HEK293 (cell line): Measurements from ENCODE around the gene GGT5.

Source experiments
- CTCF ChIA-PET: fragments of 350-600 bp; formaldehyde crosslinking; extraction: SDS; loops from one replicate; lab custom pipeline; 2021; ENCODE audit warnings: antibody characterized with exemption; lab: Yijun Ruan, JAX
- POLR2A ChIA-PET: fragments of 300-600 bp; formaldehyde crosslinking; extraction: SDS; loops from one replicate; lab custom pipeline; 2020; ENCODE audit warnings: antibody characterized with exemption, inconsistent platforms; lab: Yijun Ruan, JAX
- H3K27ac ChIP-seq: fragments of 200-500 bp; sonication (Bioruptor generic); 2 replicates; pipeline ENCODE4 v1.5.1; 2014; ENCODE audit warnings: low read depth, low read length, control low read depth, inconsistent platforms; ENCODE audit errors: extremely low read depth
- H3K36me3 ChIP-seq, 2 experiments: fragments of 200-500 bp in 1 of 2; sonication (Bioruptor generic) in 1 of 2; 1 replicate in 1 of 2; 2 replicates in 1 of 2; pipeline ENCODE4 v1.5.1; 2014 to 2017; ENCODE audit warnings: inconsistent platforms in 2 of 2, low read length in 2 of 2; ENCODE audit not compliant: control insufficient read depth in 2 of 2, insufficient read depth in 1 of 2
- H3K4me1 ChIP-seq: fragments of 200-500 bp; sonication (Bioruptor generic); 2 replicates; pipeline ENCODE4 v1.5.1; 2014; ENCODE audit warnings: mild to moderate bottlenecking, low read length, inconsistent platforms; ENCODE audit not compliant: control insufficient read depth, insufficient read depth
- H3K4me3 ChIP-seq: 2 replicates; pipeline ENCODE4 v1.5.1; 2011; ENCODE audit warnings: low read depth, mild to moderate bottlenecking, control low read depth, low read length, moderate library complexity
- H3K9me3 ChIP-seq: fragments of 200-500 bp; sonication (Bioruptor generic); 2 replicates; pipeline ENCODE4 v1.5.1; 2014; ENCODE audit warnings: low read depth, low read length, inconsistent platforms; ENCODE audit not compliant: control insufficient read depth, insufficient read depth
- BCL11A ChIP-seq: fragments of 450-650 bp; formaldehyde crosslinking; IDR thresholded peaks from 2 replicates; pipeline ENCODE4 v1.5.1; 2016; ENCODE audit warnings: low read depth, missing biosample characterization, missing genetic modification characterization
- EGR2 ChIP-seq: fragments of 450-650 bp; formaldehyde crosslinking; IDR thresholded peaks from 2 replicates; pipeline ENCODE4 v1.5.1; 2016; ENCODE audit warnings: low read depth, missing biosample characterization, missing genetic modification characterization
- GLI2 ChIP-seq: fragments of 450-650 bp; formaldehyde crosslinking; IDR thresholded peaks from 2 replicates; pipeline ENCODE4; 2017; ENCODE audit warnings: missing biosample characterization, missing genetic modification characterization, low read depth, borderline replicate concordance
- GLIS1 ChIP-seq: fragments of 450-650 bp; formaldehyde crosslinking; IDR thresholded peaks from 2 replicates; pipeline ENCODE4 v1.5.1; 2016; ENCODE audit warnings: missing biosample characterization, missing genetic modification characterization
- KLF1 ChIP-seq: fragments of 450-650 bp; formaldehyde crosslinking; IDR thresholded peaks from 2 replicates; pipeline ENCODE4 v1.5.1; 2016; ENCODE audit warnings: missing biosample characterization, missing genetic modification characterization
- KLF16 ChIP-seq: fragments of 450-650 bp; formaldehyde crosslinking; IDR thresholded peaks from 2 replicates; pipeline ENCODE4 v1.5.1; 2017; ENCODE audit warnings: missing biosample characterization, missing genetic modification characterization
- SP2 ChIP-seq: fragments of 450-650 bp; formaldehyde crosslinking; IDR thresholded peaks from 2 replicates; pipeline ENCODE4 v1.5.1; 2016; ENCODE audit warnings: missing biosample characterization, missing genetic modification characterization
- ZBTB21 ChIP-seq: fragments of 450-650 bp; formaldehyde crosslinking; IDR thresholded peaks from 2 replicates; pipeline ENCODE4 v1.5.1; 2017; ENCODE audit warnings: missing biosample characterization, missing genetic modification characterization
- ZFHX2 ChIP-seq: fragments of 450-650 bp; formaldehyde crosslinking; conservative IDR thresholded peaks from 2 replicates; pipeline ENCODE4 v1.5.1; 2016; ENCODE audit warnings: missing biosample characterization, missing genetic modification characterization
- ZNF121 ChIP-seq: fragments of 450-650 bp; formaldehyde crosslinking; IDR thresholded peaks from 2 replicates; pipeline ENCODE4 v1.5.1; 2016; ENCODE audit warnings: missing biosample characterization, missing genetic modification characterization
- ZNF248 ChIP-seq: fragments of 450-650 bp; formaldehyde crosslinking; IDR thresholded peaks from 2 replicates; pipeline ENCODE4 v1.5.1; 2017; ENCODE audit warnings: missing biosample characterization, missing genetic modification characterization
- ZNF302 ChIP-seq: fragments of 450-650 bp; formaldehyde crosslinking; IDR thresholded peaks from 2 replicates; pipeline ENCODE4 v1.5.1; 2016; ENCODE audit warnings: missing biosample characterization, missing genetic modification characterization, low read depth
- ZNF324 ChIP-seq: fragments of 450-650 bp; formaldehyde crosslinking; IDR thresholded peaks from 2 replicates; pipeline ENCODE4 v1.5.1; 2016; ENCODE audit warnings: missing biosample characterization, missing genetic modification characterization
- ZNF37A ChIP-seq: fragments of 450-650 bp; IDR thresholded peaks from 2 replicates; pipeline ENCODE4 v1.5.1; 2018; ENCODE audit warnings: missing biosample characterization, missing genetic modification characterization
- ZNF580 ChIP-seq: fragments of 450-650 bp; formaldehyde crosslinking; IDR thresholded peaks from 2 replicates; pipeline ENCODE4 v1.5.1; 2016; ENCODE audit warnings: missing biosample characterization, missing genetic modification characterization
- ZNF610 ChIP-seq: fragments of 450-650 bp; formaldehyde crosslinking; IDR thresholded peaks from 2 replicates; pipeline ENCODE4 v1.5.1; 2016; ENCODE audit warnings: missing biosample characterization, missing genetic modification characterization, borderline replicate concordance
- ZNF621 ChIP-seq: fragments of 450-650 bp; formaldehyde crosslinking; IDR thresholded peaks from 2 replicates; pipeline ENCODE4 v1.5.1; 2017; ENCODE audit warnings: missing biosample characterization, missing genetic modification characterization
- ZNF785 ChIP-seq: fragments of 450-650 bp; formaldehyde crosslinking; IDR thresholded peaks from 2 replicates; pipeline ENCODE4 v1.5.1; 2016; ENCODE audit warnings: missing biosample characterization, missing genetic modification characterization
- ZNF837 ChIP-seq: fragments of 450-650 bp; formaldehyde crosslinking; IDR thresholded peaks from 2 replicates; pipeline ENCODE4 v1.5.1; 2016; ENCODE audit warnings: missing biosample characterization, missing genetic modification characterization
- TF ChIP-seq, protein P1 (sequence below): fragments of 450-650 bp; formaldehyde crosslinking; IDR thresholded peaks from 2 replicates; pipeline ENCODE4 v1.5.1; 2016; ENCODE audit warnings: missing biosample characterization, missing genetic modification characterization
- TF ChIP-seq, protein P2 (sequence below): fragments of 450-650 bp; IDR thresholded peaks from 2 replicates; pipeline ENCODE4 v1.5.1; 2018; ENCODE audit warnings: missing biosample characterization, mild to moderate bottlenecking, missing genetic modification characterization
- TF ChIP-seq, protein P3 (sequence below): fragments of 450-650 bp; formaldehyde crosslinking; IDR thresholded peaks from 2 replicates; pipeline ENCODE4 v1.5.1; 2016; ENCODE audit warnings: missing biosample characterization, missing genetic modification characterization, low read depth
- TF ChIP-seq, protein P4 (sequence below): fragments of 450-650 bp; formaldehyde crosslinking; IDR thresholded peaks from 2 replicates; pipeline ENCODE4 v1.5.1; 2016; ENCODE audit warnings: missing biosample characterization, missing genetic modification characterization

GGT5 gene

GRCh38 chr22:24231706-24232105 is 13.2 kb downstream of the GGT5 start:
- Histone ChIP-seq H3K27ac (no peak overlapping the region), H3K4me1 (no peaks in the 10 kb centered on the region), H3K36me3 (no peaks in the 10 kb centered on the region), H3K9me3 (no peaks in the 10 kb centered on the region), H3K4me3 (no peak overlapping the region)
- no peak for TF ChIP-seq ZNF837 (tag by site-specific recombination)
- no peak for TF ChIP-seq ZNF37A (tag by site-specific recombination)
- TF ChIP-seq, protein P1, sequence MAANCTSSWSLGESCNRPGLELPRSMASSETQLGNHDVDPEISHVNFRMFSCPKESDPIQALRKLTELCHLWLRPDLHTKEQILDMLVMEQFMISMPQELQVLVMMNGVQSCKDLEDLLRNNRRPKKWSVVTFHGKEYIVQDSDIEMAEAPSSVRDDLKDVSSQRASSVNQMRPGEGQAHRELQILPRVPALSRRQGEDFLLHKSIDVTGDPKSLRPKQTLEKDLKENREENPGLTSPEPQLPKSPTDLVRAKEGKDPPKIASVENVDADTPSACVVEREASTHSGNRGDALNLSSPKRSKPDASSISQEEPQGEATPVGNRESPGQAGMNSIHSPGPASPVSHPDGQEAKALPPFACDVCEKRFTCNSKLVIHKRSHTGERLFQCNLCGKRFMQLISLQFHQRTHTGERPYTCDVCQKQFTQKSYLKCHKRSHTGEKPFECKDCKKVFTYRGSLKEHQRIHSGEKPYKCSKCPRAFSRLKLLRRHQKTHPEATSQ (tag by site-specific recombination): no peak
- TF ChIP-seq ZNF610 (tag by site-specific recombination): no peak
- TF ChIP-seq SP2 (tag by site-specific recombination): no peak
- no peak for TF ChIP-seq ZNF324 (tag by site-specific recombination)
- TF ChIP-seq ZNF121: no peak
- TF ChIP-seq ZNF621 (tag by site-specific recombination): no peak
- TF ChIP-seq GLI2 (tag by site-specific recombination): no peak
- no peak for TF ChIP-seq ZNF302
- TF ChIP-seq GLIS1 (tag by site-specific recombination): no peak
- TF ChIP-seq ZNF248 (tag by site-specific recombination): no peak
- ChIA-PET CTCF (interaction anchor here (0.7 to 1.6 kb wide), 7 partner anchors 9 to 402 kb away, joined by 3 to 6 read pairs (median 4); partner anchors contain the start of gene GGT5), POLR2A (interaction anchor here (0.5 to 0.6 kb wide), 2 partner anchors 180 to 1067 kb away, joined by 3 to 5 read pairs; no protein-coding TSS in a partner anchor)

DNA sequence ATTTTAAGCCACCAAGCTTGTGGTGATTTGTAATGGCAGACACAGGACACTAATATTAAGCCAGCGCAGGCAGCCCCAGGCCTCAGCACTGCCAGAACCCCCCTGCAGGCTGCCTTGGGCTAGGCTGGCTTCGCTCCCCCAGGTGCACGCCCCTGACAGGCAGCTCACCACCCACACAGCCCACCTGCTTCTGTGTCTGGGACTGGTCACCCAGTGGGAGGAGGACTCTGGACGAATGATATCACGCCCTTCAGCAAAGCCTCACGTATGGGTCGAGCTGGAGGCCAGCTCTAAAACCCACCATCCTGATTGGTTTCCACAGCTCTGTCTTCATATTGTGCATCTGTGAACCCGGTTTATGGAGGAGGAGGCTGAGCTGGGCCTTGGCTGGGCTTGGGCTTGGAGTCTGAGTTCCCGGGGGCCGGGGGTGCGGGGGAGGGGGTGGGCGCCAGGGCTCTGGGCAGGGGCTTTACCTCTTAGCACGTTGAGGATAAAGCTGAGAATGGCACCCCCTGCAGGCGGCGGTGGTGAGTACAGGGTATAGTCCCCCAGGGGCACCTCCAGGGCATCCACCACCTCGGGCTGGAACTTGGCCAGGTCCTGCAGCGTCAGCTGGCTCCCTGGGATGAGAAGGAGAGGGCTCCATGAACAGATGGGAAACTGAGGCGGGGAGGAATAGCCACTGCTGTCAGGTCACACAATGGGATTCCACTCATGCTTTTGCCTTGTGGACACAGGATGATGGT is 13.8 kb downstream of the GGT5 start:
- POLR2A ChIA-PET: no interaction called here
- no peak overlapping the region for H3K4me3 ChIP-seq
- H3K27ac ChIP-seq: no peak overlapping the region
- CTCF ChIA-PET: interaction anchor here (0.5 to 1.7 kb wide), 9 partner anchors 9 to 460 kb away, joined by 3 to 9 read pairs (median 4); partner anchors contain the start of gene GGT5
- no peaks in the 10 kb centered on the region for H3K36me3 ChIP-seq
- no peaks in the 10 kb centered on the region for H3K4me1 ChIP-seq
- H3K9me3 ChIP-seq: no peaks in the 10 kb centered on the region
- peak; percentile 57 for TF ChIP-seq ZFHX2 (tag by site-specific recombination)
- TF ChIP-seq EGR2: peak; percentile 67
- TF ChIP-seq, protein P2, sequence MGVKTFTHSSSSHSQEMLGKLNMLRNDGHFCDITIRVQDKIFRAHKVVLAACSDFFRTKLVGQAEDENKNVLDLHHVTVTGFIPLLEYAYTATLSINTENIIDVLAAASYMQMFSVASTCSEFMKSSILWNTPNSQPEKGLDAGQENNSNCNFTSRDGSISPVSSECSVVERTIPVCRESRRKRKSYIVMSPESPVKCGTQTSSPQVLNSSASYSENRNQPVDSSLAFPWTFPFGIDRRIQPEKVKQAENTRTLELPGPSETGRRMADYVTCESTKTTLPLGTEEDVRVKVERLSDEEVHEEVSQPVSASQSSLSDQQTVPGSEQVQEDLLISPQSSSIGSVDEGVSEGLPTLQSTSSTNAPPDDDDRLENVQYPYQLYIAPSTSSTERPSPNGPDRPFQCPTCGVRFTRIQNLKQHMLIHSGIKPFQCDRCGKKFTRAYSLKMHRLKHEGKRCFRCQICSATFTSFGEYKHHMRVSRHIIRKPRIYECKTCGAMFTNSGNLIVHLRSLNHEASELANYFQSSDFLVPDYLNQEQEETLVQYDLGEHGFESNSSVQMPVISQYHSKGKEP: no peak

DNA sequence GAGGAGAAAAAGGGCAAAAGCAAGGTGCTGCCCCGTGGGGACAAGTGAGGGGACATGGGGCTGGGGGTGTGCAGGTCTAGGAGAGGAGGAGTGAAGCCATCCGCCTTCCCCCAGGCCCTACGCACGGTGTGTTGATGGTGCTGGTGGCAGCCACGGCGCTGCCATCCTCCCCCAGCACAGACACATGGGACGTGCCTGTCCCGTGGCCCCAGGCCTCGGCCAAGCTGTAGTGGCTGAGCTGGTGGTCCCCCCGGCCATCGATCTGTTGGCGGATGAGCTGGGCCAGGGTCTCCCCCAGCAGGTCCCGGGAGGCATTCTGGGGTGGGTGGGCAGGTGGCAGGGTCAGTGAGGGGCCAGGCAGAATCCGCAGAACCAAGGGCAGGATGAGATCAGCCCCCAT is 18.9 kb downstream of the GGT5 start:
- no peaks in the 10 kb centered on the region for H3K36me3 ChIP-seq
- H3K27ac ChIP-seq: no peak overlapping the region
- no peaks in the 10 kb centered on the region for H3K9me3 ChIP-seq
- no peaks in the 10 kb centered on the region for H3K4me1 ChIP-seq
- no peak overlapping the region for H3K4me3 ChIP-seq
- CTCF ChIA-PET: interaction anchor here (1.2 kb wide), 1 partner anchor 17 kb away, joined by 3 read pairs; no protein-coding TSS in a partner anchor
- POLR2A ChIA-PET: no interaction called here
- TF ChIP-seq ZNF785 (no peak), ZNF580 (tag by site-specific recombination) (no peak), BCL11A (tag by site-specific recombination) (no peak), ZNF324 (tag by site-specific recombination) (no peak), KLF1 (no peak), ZBTB21 (tag by site-specific recombination) (no peak), KLF16 (tag by site-specific recombination) (no peak)
- TF ChIP-seq, protein P3, sequence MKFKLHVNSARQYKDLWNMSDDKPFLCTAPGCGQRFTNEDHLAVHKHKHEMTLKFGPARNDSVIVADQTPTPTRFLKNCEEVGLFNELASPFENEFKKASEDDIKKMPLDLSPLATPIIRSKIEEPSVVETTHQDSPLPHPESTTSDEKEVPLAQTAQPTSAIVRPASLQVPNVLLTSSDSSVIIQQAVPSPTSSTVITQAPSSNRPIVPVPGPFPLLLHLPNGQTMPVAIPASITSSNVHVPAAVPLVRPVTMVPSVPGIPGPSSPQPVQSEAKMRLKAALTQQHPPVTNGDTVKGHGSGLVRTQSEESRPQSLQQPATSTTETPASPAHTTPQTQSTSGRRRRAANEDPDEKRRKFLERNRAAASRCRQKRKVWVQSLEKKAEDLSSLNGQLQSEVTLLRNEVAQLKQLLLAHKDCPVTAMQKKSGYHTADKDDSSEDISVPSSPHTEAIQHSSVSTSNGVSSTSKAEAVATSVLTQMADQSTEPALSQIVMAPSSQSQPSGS (tag by site-specific recombination): no peak
- TF ChIP-seq, protein P4, sequence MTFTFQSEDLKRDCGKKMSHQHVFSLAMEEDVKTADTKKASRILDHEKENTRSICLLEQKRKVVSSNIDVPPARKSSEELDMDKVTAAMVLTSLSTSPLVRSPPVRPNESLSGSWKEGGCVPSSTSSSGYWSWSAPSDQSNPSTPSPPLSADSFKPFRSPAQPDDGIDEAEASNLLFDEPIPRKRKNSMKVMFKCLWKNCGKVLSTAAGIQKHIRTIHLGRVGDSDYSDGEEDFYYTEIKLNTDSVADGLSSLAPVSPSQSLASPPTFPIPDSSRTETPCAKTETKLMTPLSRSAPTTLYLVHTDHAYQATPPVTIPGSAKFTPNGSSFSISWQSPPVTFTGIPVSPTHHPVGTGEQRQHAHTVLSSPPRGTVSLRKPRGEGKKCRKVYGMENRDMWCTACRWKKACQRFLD (tag by site-specific recombination): no peak
